ENCODE measurements around the gene ARHGEF7.

Gene ARHGEF7

DNA sequence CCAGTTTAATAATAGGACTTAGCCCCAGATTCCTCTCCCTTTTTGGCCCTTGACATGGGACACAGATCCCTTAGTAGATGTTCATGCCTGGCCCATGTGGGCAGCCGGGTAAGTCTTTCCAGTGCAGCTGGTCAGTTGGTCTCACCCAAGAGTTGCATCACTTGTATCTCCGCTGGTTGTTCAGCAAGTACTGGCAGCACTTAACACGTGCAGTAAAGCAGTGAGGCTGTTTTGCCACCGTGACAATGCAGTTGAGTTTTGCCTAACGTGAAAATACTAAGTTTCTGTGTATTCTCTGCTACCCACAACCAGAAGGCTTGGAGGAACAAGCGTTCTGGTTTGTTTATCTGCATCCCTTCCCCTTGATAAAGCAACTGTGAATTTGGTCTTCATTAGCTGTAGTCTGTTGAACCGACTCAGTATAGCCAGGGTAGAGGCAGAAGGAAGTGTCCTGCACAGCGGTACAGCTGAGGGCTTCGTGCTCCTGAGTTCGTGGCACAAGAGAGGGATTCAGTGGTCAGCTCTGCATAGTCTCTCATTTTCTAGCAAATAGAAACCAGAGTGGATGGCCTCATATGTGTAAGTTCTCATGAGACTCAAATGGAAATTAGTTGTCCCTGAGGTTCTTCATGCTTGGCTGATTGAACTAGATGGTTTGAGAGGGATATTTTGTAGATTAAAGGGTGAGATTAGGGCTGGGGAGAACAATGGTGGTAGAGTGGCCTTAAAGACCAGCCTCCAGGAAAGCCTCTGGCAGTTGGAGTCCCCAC is 50.3 kb downstream of the ARHGEF7 start:
- TF ChIP-seq GATA3 (IDR thresholded peaks at IDR 0.05; ENCODE audit: low read depth, low read length) (no peak), GATA2 (IDR thresholded peaks at IDR 0.05; ENCODE audit: low read depth, low read length) (no peak)

DNA sequence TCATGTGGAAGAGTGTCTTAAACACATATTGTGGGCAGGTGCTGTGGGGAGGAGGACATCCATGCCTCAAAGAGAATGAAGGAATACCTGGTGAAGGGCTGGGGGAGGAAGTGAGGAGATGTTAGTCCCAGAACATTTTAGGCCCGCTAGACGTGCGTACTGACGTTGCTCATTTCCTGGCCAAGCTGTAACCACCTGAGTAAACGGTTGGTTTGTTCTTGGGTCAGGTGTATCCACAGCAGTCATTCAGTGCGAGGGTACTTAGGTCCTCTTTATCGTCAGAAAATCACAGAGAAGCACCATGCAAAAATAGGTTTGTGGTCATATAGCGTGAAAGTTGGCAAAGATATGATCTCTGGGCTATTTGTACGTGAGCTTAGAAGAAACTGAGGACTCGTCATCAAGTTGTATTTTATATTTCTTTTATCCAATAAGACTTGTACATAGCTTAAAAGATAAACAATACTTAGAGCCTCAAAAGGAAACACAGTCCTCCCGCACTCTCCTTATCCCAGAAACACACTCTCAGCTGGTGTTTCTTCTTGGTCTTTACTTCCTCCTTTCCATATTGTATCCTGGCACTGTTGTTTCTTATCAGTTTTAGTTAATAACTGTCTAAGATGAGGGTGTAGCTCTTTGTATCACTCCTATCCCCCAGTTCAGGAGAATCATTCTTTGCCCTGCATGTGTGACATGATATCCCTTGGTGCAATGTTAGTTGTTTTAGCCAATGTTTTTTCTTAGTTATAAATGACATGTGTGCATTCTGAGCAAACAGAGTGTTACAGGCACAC is 52.0 kb downstream of the ARHGEF7 start:
- no peak for TF ChIP-seq GATA3 (IDR thresholded peaks at IDR 0.05; ENCODE audit: low read depth, low read length)
- no peak for TF ChIP-seq GATA2 (IDR thresholded peaks at IDR 0.05; ENCODE audit: low read depth, low read length)

DNA sequence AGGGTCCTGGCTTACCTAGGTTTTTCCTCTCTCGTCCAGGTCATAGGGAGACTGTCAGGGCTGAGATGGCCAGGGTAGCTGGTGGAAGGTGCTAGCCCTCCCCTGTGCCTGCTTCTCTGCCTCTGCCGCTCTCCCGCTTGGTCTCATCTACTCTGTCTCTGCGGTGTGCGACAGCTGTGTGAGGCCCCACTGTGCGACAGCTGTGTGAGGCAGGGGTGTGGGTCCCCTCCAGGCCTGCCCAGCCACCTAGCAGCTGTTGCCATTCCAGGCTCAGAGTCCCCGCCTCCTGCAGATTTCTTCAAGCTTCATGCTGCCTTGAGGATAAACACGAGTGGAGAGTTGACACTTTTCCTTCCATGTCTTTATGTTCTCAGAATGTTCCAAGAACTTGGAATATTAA is 53.0 kb downstream of the ARHGEF7 start:
- TF ChIP-seq GATA2 (IDR thresholded peaks at IDR 0.05; ENCODE audit: low read depth, low read length), result no peak
- TF ChIP-seq GATA3 (IDR thresholded peaks at IDR 0.05; ENCODE audit: low read depth, low read length), result no peak

DNA sequence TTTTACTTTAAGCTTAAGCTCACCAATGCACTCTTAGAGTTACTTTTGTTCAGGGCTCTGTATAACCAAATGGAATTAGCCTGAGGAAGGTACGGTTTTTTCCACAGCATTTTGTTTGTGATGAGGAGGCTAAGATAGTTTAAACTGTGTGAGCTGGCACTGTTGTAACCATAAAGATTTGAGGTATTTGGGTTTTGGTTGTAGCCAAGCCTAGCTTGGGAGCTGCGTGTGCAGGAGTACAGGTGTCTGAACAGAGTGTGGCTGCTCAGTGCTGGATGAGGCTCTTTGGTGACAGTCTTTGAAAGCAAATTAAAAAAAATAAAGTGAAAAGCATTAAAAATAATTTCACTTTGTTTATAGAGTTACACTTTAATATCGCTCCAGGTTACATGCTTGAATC is 56.0 kb downstream of the ARHGEF7 start:
- TF ChIP-seq GATA3 (IDR thresholded peaks at IDR 0.05; ENCODE audit: low read depth, low read length) (no peak), GATA2 (IDR thresholded peaks at IDR 0.05; ENCODE audit: low read depth, low read length) (no peak)

- TF ChIP-seq GATA2 (IDR thresholded peaks at IDR 0.05; ENCODE audit: low read depth, low read length) (no peak), GATA3 (IDR thresholded peaks at IDR 0.05; ENCODE audit: low read depth, low read length) (no peak)
Observed at GRCh38 chr13:111171629-111172028, 56.5 kb downstream of the ARHGEF7 start.

- TF ChIP-seq GATA3 (IDR thresholded peaks at IDR 0.05; ENCODE audit: low read depth, low read length) (no peak), GATA2 (IDR thresholded peaks at IDR 0.05; ENCODE audit: low read depth, low read length) (no peak)
Observed at GRCh38 chr13:111174377-111175114, 59.4 kb downstream of the ARHGEF7 start.

DNA sequence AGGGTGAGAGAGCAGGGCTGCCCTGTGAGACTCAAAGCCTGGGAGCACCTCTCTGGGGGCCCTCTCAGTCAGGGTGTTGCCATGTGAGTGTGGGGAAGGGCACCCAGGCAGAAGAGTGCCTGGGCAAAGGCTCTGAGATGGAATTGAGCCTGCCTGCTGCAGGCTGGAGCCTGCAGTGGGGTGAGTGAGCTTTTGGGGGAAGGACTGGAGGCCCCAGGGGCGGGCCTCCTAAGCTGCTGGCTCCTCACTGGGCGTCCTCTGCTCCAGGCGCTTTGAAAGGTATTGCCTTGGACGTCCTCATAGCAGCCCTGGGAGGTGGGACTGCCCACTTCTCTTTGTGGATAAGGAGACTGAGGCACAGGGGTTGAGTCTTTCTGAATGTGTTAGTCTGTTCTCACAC is 60.3 kb downstream of the ARHGEF7 start:
- TF ChIP-seq GATA3 (IDR thresholded peaks at IDR 0.05; ENCODE audit: low read depth, low read length) (no peak), GATA2 (IDR thresholded peaks at IDR 0.05; ENCODE audit: low read depth, low read length) (no peak)

DNA sequence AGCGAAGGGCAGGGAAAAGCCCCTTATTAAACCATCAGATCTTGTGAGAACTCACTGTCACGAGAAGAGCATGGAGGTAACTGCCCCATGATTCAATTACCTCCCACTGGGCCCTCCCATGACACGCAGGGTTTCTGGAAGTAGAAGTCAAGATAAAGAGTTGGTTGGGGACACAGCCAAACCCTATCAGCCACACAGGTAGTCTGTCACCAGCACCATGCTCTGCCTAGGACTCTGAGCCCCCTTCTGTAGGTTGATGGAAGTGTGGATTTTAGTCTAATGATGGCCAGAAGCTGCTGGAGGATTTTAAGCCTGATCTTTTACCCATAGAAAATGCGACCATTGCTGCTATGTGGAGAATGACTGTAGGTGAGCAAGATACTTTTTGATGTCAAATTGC is 60.8 kb downstream of the ARHGEF7 start:
- TF ChIP-seq GATA2 (IDR thresholded peaks at IDR 0.05; ENCODE audit: low read depth, low read length), result no peak
- TF ChIP-seq GATA3 (IDR thresholded peaks at IDR 0.05; ENCODE audit: low read depth, low read length), result no peak

DNA sequence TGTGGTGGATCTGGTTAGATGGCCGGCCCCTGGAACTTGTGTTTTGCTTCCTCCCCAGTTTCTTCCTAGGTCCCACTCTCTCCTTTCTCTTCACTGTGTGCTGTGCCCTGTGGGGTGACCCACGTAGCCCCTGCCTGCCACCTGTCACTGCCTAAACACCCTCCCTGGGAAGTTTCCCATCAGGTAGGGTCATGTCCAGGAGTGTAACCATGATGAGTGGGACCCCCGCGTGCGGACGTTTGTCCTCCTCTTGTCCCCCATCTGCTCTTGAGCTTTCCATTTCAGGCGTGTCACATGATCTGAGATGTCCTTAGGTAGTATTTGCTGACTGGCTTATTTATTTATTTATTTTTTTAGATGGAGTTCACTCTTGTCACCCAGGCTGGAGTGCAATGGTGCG is 61.3 kb downstream of the ARHGEF7 start:
- TF ChIP-seq GATA2 (IDR thresholded peaks at IDR 0.05; ENCODE audit: low read depth, low read length) (no peak), GATA3 (IDR thresholded peaks at IDR 0.05; ENCODE audit: low read depth, low read length) (no peak)

- TF ChIP-seq GATA3 (IDR thresholded peaks at IDR 0.05; ENCODE audit: low read depth, low read length) (no peak), GATA2 (IDR thresholded peaks at IDR 0.05; ENCODE audit: low read depth, low read length) (no peak)
Observed at GRCh38 chr13:111177081-111177711, 62.1 kb downstream of the ARHGEF7 start.

DNA sequence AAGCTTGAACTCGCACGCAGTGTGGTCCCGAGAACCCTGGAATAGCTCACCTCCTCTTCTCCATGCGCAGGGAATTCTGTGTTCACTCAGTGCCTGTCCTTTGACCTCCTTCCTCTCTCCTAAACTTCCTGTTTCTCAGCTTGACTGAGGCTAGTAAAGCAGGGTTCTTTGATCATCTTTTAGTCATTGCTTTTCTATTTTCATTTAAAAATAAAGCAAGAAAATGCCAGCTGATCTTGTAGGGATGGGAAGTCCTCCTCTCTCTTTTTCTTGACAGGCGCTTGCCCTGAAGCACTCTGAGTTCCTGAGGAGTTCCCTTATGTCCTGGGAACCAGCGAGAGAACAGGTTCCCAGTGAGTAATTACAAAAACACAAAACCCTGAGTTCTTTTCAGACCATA is 62.8 kb downstream of the ARHGEF7 start:
- no peak for TF ChIP-seq GATA2 (IDR thresholded peaks at IDR 0.05; ENCODE audit: low read depth, low read length)
- TF ChIP-seq GATA3 (IDR thresholded peaks at IDR 0.05; ENCODE audit: low read depth, low read length), result no peak

DNA sequence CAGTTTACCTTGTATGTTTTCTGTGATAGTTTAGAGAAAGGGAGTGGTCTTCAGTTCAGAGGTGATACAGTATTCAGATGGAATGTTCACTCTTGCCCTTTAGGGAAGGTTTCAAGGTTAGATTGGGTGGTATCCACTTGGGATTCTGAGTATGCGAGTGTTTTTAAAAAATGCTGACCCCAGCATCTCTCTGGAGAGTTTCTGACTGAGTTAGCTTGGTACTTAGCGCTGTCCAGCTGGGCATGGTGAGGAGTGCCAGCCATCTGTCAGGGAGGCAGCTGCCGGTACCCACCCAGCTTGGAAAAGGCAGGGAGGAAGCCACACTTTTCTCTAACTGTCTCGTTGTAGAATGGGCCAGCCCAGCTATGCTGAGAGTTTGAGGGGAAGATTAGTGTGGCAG is 63.3 kb downstream of the ARHGEF7 start:
- TF ChIP-seq GATA2 (IDR thresholded peaks at IDR 0.05; ENCODE audit: low read depth, low read length) (no peak), GATA3 (IDR thresholded peaks at IDR 0.05; ENCODE audit: low read depth, low read length) (no peak)

DNA sequence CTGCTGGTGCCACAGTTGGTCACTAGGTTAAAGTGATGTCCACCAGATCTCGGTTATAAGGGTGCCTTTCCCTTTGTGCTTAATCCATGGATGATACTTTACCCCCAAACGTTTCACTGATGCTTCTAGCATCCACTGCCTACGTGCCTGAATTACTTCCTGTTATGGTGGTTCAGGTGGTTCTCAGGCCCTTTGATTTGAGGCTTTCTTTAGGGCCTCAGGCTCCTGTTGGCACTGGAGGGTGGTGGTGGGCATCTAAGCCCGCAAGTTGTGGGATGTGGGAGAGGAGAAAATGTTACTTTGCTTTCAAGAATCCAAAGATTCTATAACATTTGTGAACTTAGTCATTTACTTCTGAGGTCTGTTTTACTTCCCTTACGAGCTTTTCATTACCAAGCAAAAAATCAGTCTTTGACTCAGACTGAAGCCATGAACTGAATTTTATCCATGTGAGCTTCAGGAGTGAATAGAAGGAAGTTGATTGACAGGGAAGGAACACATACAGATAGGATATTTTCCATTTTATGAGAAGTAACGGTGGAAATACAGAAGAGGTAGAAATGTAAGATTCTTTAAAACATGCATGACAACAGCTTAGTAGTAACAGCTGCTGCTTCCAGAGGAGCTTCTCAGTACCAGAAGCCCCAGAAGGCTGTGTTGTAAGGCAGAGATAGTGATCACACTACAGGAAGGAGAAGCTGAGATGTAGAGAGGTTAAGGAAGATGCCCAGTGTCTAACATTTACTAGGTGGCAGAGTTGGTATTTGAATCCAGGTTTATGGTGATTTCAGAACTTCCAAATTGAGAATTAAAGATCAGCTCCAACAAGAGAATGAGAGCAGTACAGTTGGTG is 65.0 kb downstream of the ARHGEF7 start:
- TF ChIP-seq GATA3 (IDR thresholded peaks at IDR 0.05; ENCODE audit: low read depth, low read length) (no peak), GATA2 (IDR thresholded peaks at IDR 0.05; ENCODE audit: low read depth, low read length) (no peak)

Data from SH-SY5Y (cell line).